Stimulated activated CD4-positive, alpha-beta T cell treated with anti-CD3 and anti-CD28 coated beads, Interleukin-4, amount 100 ng/mL, for 4 hours (primary cell): Measurements from ENCODE around the gene KRT85.
"Not testable (repeated sequence)": the region's sequence is repeated elsewhere in the genome, so short reads cannot be mapped to it uniquely, and the experiment has no call there.

ENCODE experiments used
- DNase-seq, 2 experiments: peaks; one replicate each; pipeline ENCODE4 v3.0.0-alpha.2; 2020

Gene KRT85

DNA sequence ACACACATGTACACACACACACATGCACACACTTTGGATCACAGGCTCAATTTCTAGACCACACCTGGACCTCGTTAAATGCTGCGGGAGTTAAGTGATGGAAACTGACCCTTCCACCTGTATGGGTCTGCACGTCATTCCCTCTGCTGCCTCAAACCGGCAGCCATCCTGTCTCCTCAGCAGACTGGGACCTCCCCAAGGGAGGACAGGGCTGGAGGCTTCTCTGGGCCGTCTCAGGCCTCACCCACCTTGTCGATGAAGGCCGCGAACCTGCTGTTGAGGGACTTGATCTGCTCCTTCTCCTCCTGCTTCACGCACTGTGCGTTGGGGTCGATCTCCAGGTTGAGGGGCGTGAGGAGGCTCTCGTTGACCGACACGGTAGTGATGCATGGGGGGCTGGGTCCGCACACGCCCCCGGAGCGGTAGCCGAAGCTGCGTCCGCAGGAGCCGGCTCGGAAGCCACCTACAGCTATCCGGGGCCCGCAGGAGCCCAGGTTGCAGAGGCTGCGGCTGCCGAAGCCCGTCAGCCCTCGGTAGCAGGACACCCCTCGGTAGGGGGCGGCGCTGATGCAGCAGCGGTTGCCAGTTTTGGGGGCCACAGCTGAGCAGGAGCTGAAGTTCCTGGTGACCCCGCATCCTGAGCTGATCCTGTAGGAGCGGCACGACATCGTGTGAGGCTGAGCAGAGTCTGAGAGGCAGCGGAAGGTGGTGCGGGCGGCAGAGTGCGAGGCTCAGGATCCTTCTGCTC, at the start of gene KRT85:
TSS of gene KRT85 (minus strand) at position 744 of the 748 bp plus-strand sequence. CDS start at position 668, 76 bp downstream.
- no peak for DNase-seq

- no peak for DNase-seq
Observed at GRCh38 chr12:52416795-52417194, 49.5 kb upstream of the KRT85 start.

DNA sequence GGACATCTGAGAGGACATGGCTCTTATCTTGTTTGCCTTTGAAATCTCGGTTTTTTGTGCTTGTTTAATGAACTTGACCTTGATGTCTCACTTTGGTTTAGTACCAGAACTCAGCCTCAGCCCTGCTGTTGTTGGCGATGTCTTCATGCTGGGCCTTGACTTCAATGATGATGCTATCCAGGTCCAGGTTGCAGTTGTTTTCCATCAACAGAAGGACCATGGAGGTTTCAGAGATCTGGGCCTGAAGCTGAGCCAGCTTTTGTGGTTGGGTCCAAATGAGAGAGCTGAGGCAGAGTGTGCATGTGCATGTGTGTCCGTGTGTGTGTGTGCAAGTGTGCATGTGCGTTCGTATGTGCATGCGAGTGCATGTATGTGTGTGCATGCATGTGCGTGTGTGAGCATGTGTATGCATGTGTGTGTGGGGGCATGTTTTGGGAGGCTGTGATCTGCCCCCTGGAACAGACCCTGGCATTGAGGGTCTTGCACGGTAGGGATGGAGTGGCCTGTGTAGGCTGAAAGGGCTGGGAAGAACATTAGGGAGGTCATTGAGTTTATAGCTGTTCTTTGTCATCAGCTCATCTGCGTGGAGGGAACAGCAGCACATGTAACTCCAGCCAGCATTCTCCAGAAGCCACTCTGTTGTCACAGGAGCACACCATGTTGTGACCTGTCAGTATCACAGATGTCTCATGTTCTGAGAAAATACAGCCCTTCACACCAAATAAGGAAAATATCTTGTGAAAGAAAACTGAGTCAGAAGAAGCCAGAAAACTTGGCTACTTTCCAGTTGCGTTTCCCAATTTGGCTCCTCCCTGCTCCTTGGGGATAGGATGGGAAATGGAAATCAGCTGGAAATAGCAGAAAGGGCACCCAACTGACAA, 48.8 kb upstream of the KRT85 start:
- no peak for DNase-seq

GRCh38 chr12:52414936-52415335, 47.7 kb upstream of the KRT85 start:
- no peak for DNase-seq

GRCh38 chr12:52413782-52414345, 46.6 kb upstream of the KRT85 start:
- DNase-seq = no peak

- no peak for DNase-seq
Observed at GRCh38 chr12:52413202-52413601, 45.9 kb upstream of the KRT85 start.

GRCh38 chr12:52411815-52412214, 44.5 kb upstream of the KRT85 start:
- DNase-seq = no peak

DNA sequence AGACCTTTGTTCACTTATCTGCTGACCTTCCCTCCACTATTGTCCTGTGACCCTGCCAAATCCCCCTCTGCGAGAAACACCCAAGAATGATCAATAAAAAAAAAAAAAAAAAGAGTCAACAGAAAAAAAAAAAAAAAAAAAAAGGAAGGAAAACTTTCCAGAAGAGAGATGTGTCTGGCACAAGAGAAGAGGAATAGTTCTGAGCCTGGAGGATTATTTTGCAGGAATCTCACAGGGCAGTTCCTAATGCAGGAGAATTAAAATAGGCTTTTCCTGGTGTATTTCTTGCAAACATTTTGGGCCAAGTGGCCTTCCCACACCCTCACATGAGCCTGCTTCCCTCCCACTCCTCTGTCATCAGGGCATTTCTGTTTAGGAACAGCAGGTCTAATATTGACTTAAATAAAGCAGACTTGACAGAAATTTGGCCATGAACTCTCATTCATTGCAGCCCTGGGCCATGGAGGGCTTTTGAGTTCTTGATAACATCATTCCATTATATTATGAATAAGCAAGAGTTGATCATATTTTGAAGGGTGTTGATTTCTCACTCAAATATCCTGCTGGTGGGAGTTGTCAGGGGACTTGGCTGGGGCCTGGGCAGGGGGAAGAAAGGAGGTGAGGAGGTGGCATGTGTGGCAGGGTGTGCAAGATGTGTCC, 43.4 kb upstream of the KRT85 start:
- not testable (repeated sequence) for DNase-seq

GRCh38 chr12:52407918-52408317, 40.6 kb upstream of the KRT85 start:
- DNase-seq = no peak

GRCh38 chr12:52405922-52406385, 38.7 kb upstream of the KRT85 start, which contains the start of gene KRT82:
KRT82 (minus strand) TSS chr12:52406335; CDS start chr12:52406277, 58 bp downstream.
- no peak for DNase-seq

- DNase-seq = no peak
Observed at GRCh38 chr12:52404951-52405350, 37.7 kb upstream of the KRT85 start.

DNA sequence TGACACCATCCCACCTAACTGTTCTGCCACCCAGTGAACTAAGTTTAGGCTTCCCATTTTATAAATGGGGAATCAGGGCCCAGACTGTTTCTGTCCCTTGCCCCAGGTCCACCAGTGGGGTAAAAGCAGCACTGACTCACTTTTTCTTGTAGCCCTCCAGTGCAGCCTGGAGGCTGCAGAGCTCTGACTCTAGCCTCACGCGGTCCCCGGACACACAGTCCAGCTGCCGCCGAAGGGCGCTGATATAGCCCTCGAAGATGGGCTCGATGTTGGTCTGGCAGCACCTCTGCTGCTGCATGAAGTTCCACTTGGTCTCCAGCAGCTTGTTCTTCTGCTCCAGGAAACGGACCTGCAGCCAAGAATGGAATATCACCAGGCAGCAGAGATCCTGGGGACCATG, 36.3 kb upstream of the KRT85 start:
- DNase-seq = no peak

GRCh38 chr12:52402873-52403540, 35.7 kb upstream of the KRT85 start:
- no peak for DNase-seq

DNA sequence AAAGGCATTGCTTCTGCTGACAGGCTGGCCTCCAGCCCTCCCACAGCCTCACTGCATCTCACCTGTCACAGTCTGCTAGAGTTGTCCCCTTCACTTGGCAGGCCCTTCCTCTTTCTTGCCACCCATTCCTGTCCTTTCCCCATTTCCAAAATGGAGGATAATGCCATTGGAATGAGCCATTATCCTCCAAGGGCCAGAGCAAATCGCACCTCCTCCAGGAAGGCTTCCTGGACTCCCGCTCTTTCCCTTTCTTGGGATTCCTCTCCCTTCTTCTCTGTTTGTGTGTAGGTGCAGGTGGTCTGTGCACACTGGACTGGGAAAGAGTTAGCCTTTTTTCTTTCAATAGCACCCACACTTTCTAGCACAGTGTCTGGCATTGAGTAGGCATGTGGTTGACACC, 35.1 kb upstream of the KRT85 start:
- DNase-seq = no peak

- DNase-seq = no peak
Observed at GRCh38 chr12:52401926-52402325, 34.6 kb upstream of the KRT85 start.

- DNase-seq = no peak
Observed at GRCh38 chr12:52401526-52401925, 34.2 kb upstream of the KRT85 start.

GRCh38 chr12:52400906-52401305, 33.6 kb upstream of the KRT85 start:
- no peak for DNase-seq

GRCh38 chr12:52399756-52400155, 32.5 kb upstream of the KRT85 start:
- DNase-seq = no peak

- DNase-seq = no peak
Observed at GRCh38 chr12:52398176-52398575, 30.9 kb upstream of the KRT85 start.

DNA sequence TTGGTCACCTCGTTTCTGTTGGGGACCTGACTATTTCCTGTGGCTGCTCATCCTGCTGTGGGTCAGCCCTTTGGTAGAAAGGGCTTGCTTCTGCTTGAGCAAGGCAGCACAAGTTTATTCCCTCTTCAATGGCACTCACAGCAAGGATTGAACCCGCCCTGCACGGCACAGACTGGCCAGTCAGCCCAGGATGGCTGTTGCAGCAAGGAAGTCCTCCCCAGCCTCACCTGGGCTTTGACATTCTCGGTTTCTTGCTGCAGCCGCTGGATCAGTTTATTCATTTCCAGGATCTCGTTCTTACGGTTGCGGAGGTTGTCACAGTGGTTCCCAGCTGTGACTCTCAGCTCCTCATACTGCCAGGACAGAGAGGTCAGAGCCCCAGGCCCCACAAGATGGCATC, 29.4 kb upstream of the KRT85 start:
- no peak for DNase-seq

- DNase-seq = no peak
Observed at GRCh38 chr12:52395761-52396434, 28.6 kb upstream of the KRT85 start.
